Transverse colon (tissue), 3 donors: ENCODE measurements around the gene CD22.

ENCODE experiments used
- CTCF ChIP-seq, 5 experiments: fragments of 200-600 bp in 3 of 5; fragments of 450-650 bp in 2 of 5; sonication (generic) in 3 of 5; IDR thresholded peaks; 1 replicate in 2 of 5; 2 replicates in 3 of 5; pipeline ENCODE4 v1.5.1; 2016 to 2017; ENCODE audit warnings: antibody characterized with exemption in 5 of 5, inconsistent platforms in 3 of 5, mild to moderate bottlenecking in 2 of 5, moderate library complexity in 1 of 5
- EP300 ChIP-seq: sonication (generic); formaldehyde crosslinking; IDR thresholded peaks from one replicate; pipeline ENCODE4 v1.6.1; 2017; ENCODE audit warnings: antibody characterized with exemption, low read depth

DNA sequence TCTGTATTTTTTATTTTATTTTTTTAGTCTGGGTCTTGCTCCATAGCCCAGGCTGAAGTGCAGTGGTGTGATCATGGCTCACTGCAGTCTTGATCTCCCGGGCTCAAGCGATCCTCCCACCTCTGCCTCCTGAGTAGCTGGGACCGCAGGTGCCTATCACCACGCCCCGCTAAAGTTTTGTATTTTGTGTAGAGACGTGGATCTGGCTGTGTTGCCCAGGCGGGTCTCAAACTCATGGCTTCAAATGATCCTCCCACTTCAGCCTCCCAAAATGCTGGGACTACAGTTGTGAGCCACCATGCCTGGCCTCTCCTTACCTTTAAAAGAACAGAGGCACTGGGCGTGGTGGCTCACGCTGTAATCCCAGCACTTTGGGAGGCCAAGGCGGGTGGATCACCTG is 41.3 kb upstream of the CD22 start:
- TF ChIP-seq CTCF (IDR thresholded peaks at IDR 0.05) = no peak
- TF ChIP-seq EP300 = no peak
